Measurements from ENCODE around the gene LARGE1. TPM values are rescaled to one million over a fixed set of nuclear protein-coding genes. Genes with fewer than 3 reads are reported as not detected.

Gene LARGE1
- total and polyA plus RNA-seq, 10 donors, result 1.9 to 35.8 (median 22.8) TPM

DNA sequence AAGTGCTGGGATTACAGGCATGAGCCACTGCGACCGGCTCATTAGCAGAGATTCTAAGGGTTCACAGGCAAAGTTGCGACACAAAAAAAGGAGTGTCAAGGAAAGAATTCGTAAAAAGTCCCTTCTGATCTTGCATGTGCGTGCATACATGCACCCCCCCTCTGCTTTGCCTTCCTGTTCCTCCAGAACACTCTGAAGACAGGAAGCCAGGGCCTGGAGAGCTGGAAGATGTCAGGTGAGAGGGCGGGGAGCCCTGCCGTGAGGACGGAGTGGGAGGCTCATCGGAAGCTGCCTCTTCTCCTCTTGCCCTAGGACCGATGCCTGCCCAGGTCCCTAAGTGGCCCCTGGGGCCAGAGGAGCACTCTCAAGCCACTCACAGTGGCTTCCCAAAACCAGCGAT lies 89.1 kb downstream of the LARGE1 start:
- Histone ChIP-seq H3K9me3 (no peaks in the 10 kb centered on the region), H3K4me1 (peaks cover 0 to 8% (median 4%) of the 10 kb centered on the region in 6 donors), H3K36me3 (no peaks in the 10 kb centered on the region), H3K27ac (no peak overlapping the region), H3K4me3 (no peak overlapping the region), H3K27me3 (replicated peaks in 1 of 7) (no peaks in the 10 kb centered on the region)
- TF ChIP-seq, protein P1, sequence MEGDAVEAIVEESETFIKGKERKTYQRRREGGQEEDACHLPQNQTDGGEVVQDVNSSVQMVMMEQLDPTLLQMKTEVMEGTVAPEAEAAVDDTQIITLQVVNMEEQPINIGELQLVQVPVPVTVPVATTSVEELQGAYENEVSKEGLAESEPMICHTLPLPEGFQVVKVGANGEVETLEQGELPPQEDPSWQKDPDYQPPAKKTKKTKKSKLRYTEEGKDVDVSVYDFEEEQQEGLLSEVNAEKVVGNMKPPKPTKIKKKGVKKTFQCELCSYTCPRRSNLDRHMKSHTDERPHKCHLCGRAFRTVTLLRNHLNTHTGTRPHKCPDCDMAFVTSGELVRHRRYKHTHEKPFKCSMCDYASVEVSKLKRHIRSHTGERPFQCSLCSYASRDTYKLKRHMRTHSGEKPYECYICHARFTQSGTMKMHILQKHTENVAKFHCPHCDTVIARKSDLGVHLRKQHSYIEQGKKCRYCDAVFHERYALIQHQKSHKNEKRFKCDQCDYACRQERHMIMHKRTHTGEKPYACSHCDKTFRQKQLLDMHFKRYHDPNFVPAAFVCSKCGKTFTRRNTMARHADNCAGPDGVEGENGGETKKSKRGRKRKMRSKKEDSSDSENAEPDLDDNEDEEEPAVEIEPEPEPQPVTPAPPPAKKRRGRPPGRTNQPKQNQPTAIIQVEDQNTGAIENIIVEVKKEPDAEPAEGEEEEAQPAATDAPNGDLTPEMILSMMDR (IDR thresholded peaks at IDR 0.05 in 8 of 11, conservative IDR thresholded peaks at IDR 0.05 in 3 of 11), result no peak
- TF ChIP-seq POLR2A (IDR thresholded peaks at IDR 0.05) (no peak), POLR2AphosphoS5 (IDR thresholded peaks at IDR 0.05) (no peak)
- DNase-seq, result no peak
- 65 to 81% (median 73%) methylated on average over 11 of the region's 11 CpGs for WGBS, 5 donors
- intact Hi-C loops (cut with DNase I; ENCODE audit: low total_unique reads), result no loop called here

DNA sequence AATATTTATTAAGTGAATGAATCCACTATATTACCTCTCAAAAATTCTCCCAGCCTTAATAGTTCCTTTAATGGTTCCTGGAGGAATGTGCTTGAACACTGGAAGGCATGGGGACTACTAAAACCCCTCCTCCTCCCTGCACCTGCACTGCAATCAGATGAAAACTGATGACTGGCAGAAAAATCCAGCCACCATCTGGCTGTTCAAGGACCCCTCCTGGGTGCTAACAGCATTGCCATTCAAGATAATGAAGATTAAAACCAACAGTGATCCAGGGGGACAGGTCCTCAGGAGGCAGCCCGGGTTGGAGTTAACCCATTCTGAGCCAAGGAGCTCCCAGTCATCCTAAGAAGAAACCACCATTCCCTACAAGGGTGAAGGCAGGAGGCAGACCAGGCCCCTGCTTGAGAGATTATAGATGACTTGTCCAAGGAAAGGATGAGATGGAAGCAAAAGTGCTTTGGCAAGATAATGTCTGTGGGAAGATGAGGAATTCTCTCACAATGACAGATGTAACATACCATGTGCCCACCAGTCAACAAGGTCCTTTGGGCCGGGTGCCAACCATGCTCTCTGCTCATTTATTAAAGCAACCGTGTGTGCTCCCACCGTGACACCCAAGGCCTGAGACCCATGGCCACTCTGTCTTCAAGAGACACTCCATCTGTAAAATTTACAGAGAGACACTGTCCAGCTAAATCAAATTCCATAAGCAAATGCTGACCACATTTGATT lies 90.6 kb downstream of the LARGE1 start:
- TF ChIP-seq POLR2AphosphoS5 (IDR thresholded peaks at IDR 0.05) (no peak), POLR2A (IDR thresholded peaks at IDR 0.05) (no peak)
- TF ChIP-seq, protein P1 (IDR thresholded peaks at IDR 0.05 in 8 of 11, conservative IDR thresholded peaks at IDR 0.05 in 3 of 11), result no peak
- no peaks in the 10 kb centered on the region for H3K36me3 ChIP-seq
- H3K4me1 ChIP-seq, result peaks cover 0 to 20% (median 4%) of the 10 kb centered on the region in 6 donors
- DNase-seq, result no peak
- intact Hi-C loops (cut with DNase I; ENCODE audit: low total_unique reads), result no loop called here
- no peaks in the 10 kb centered on the region for H3K27me3 ChIP-seq (replicated peaks in 1 of 7)
- no peak overlapping the region for H3K4me3 ChIP-seq
- H3K9me3 ChIP-seq, result peaks cover 0 to 14% (median 2%) of the 10 kb centered on the region in 8 donors
- no peak overlapping the region for H3K27ac ChIP-seq
- WGBS, 5 donors, result 42 to 56% (median 49%) methylated on average over 4 of the region's 4 CpGs

DNA sequence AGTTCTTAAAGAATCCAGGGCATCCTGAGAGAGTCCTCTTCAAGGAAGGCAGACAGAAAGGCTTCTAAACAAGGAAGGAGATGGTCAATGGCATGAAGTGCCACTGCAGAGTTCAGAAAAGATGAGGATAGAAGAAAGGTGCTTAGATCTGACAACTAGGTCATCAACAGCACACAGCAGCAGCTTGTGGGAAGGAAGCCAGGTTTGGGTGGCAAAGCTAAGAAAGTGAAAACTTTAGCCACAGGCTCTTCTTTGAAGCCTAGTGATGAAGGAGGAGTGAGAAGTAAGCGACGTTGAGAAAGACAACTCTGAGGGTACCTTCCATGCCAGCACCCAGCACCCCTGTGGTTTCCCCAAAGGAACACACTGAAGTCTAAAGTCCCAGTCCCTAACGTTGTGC lies 92.0 kb downstream of the LARGE1 start:
- intact Hi-C loops (cut with DNase I; ENCODE audit: low total_unique reads), result no loop called here
- peaks cover 0 to 21% (median 4%) of the 10 kb centered on the region in 6 donors for H3K4me1 ChIP-seq
- no peaks in the 10 kb centered on the region for H3K36me3 ChIP-seq
- H3K9me3 ChIP-seq, result peaks cover 0 to 20% (median 2%) of the 10 kb centered on the region in 8 donors
- no peaks in the 10 kb centered on the region for H3K27me3 ChIP-seq (replicated peaks in 1 of 7)
- no peak overlapping the region for H3K4me3 ChIP-seq
- TF ChIP-seq POLR2A (IDR thresholded peaks at IDR 0.05), result no peak
- no peak for TF ChIP-seq POLR2AphosphoS5 (IDR thresholded peaks at IDR 0.05)
- TF ChIP-seq, protein P1 (IDR thresholded peaks at IDR 0.05 in 8 of 11, conservative IDR thresholded peaks at IDR 0.05 in 3 of 11), result no peak
- 76 to 83% (median 81%) methylated on average over 3 of the region's 3 CpGs for WGBS, 5 donors
- H3K27ac ChIP-seq, result no peak overlapping the region
- no peak for DNase-seq

DNA sequence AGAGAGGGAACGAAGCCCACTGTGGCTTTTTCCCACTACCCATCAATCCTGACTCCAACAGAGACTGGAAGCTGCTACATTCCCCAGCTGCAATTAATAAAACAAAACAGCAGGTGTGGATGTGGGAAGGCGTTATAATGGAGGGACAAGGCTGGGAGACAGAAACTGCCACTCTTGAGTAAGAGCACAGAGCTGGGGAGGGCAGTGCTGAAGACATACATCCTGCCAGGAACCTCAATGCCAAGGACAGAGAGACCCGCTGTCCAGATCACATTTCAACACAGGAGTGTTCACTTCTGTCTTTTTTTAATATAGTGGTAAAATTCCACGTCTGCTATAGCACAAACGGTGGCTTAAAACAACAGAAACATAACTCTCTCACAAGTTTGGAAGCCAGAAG lies 94.5 kb downstream of the LARGE1 start:
- WGBS, 5 donors, result 62 to 80% (median 68%) methylated on average over 5 of the region's 5 CpGs
- TF ChIP-seq POLR2A (IDR thresholded peaks at IDR 0.05), result no peak
- TF ChIP-seq POLR2AphosphoS5 (IDR thresholded peaks at IDR 0.05), result no peak
- TF ChIP-seq, protein P1 (IDR thresholded peaks at IDR 0.05 in 8 of 11, conservative IDR thresholded peaks at IDR 0.05 in 3 of 11), result no peak
- Histone ChIP-seq H3K4me1 (peaks cover 0 to 16% (median 1%) of the 10 kb centered on the region in 6 donors), H3K4me3 (no peak overlapping the region), H3K27me3 (replicated peaks in 1 of 7) (no peaks in the 10 kb centered on the region), H3K9me3 (peaks cover 0 to 23% (median 2%) of the 10 kb centered on the region in 8 donors), H3K36me3 (no peaks in the 10 kb centered on the region), H3K27ac (peak overlapping the region in 4 of 8 donors; percentile 2 to 34 (median 17))
- intact Hi-C loops (cut with DNase I; ENCODE audit: low total_unique reads), result no loop called here
- DNase-seq, result no peak
